Colonic mucosa (tissue), 4 donors: Measurements from ENCODE around the gene METTL6. TPM values are rescaled to one million over a fixed set of nuclear protein-coding genes. Genes with fewer than 3 reads are reported as not detected.

Source experiments
- DNase-seq: peaks from one replicate; pipeline ENCODE4 v3.0.0-alpha.2; 2020
- H3K27ac ChIP-seq: fragments of 200-600 bp; one replicate; pipeline ENCODE4 v1.8.0; 2021
- H3K27me3 ChIP-seq: fragments of 200-600 bp; one replicate; pipeline ENCODE4 v1.8.0; 2021
- H3K36me3 ChIP-seq: fragments of 200-600 bp; one replicate; pipeline ENCODE4 v1.8.0; 2021
- H3K4me1 ChIP-seq: fragments of 200-600 bp; one replicate; pipeline ENCODE4 v1.8.0; 2021; ENCODE audit warnings: mild to moderate bottlenecking
- H3K4me3 ChIP-seq: fragments of 200-600 bp; one replicate; pipeline ENCODE4 v1.8.0; 2021
- H3K9ac ChIP-seq, 2 donors: one replicate each; pipeline ENCODE4 v1.7.0; 2013; ENCODE audit warnings: control low read depth in 2 of 2, low read depth in 2 of 2, low read length in 2 of 2
- H3K9me3 ChIP-seq: fragments of 200-600 bp; one replicate; pipeline ENCODE4 v1.8.0; 2021
- intact Hi-C: fragments of 100-400 bp; cut with DNase I; formaldehyde crosslinking; loops from one replicate; pipeline ENCODE4 v1.14.1; 2022
- total RNA-seq, 2 donors: library from RNA; stranded (reverse); fragmentation: NEBNext Ultra II Directional in 1 of 2; extraction: Animal tissue kit (Norgen Biotek cat#: 25700) in 1 of 2; gene quantifications; one replicate each; pipeline ENCODE4 v1.2.1, GENCODE V29; 2021
- TF ChIP-seq, protein P1 (sequence below): fragments of 200-600 bp; IDR thresholded peaks from one replicate; pipeline ENCODE4 v1.8.0; 2022; ENCODE audit warnings: antibody characterized with exemption, mild to moderate bottlenecking
- donor health status: healthy.
- donor health status: DM: no; HTN: no; CAD: no.
- donor health status: DM: no; HTN: no; CAD: no.

METTL6 gene
- total RNA-seq, 2 donors from 2014 or later: 8.8 to 11.4 TPM

DNA sequence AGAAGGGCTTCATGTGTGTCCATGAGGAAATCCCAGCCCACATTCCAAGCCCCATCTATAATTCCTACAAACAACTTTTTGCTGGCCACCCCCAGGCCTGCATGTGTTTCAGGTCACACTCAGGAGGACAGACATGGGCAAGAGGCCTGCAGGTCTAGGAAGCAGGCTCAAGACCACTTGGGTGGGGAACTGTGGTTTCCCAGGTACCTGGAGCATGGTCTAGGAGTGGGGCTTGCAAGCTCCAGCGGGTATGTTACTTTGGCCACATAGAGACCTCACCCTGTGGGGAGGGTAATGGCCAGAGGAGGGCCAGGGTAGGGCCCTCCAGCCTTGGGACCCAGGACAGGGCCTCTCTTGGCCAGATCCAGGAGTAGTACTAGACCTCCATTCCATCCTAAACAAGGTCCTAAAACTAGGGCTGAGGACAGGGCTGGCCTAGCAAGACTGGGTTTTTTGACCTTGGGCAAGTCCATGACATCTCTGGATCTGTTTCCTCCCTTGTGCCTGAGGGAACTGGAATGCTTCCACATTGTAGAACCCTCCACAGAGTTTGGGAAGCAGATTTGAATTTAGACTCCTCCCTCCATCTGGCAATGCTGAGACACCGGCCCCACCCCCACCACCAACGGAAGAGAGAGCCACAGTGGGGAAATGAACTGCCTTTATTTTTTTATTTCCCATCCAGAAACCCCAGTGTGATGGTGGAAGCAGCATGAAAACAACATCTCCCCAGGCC, 22.3 kb upstream of the METTL6 start:
- intact Hi-C loops: no loop called here
- TF ChIP-seq, protein P1, sequence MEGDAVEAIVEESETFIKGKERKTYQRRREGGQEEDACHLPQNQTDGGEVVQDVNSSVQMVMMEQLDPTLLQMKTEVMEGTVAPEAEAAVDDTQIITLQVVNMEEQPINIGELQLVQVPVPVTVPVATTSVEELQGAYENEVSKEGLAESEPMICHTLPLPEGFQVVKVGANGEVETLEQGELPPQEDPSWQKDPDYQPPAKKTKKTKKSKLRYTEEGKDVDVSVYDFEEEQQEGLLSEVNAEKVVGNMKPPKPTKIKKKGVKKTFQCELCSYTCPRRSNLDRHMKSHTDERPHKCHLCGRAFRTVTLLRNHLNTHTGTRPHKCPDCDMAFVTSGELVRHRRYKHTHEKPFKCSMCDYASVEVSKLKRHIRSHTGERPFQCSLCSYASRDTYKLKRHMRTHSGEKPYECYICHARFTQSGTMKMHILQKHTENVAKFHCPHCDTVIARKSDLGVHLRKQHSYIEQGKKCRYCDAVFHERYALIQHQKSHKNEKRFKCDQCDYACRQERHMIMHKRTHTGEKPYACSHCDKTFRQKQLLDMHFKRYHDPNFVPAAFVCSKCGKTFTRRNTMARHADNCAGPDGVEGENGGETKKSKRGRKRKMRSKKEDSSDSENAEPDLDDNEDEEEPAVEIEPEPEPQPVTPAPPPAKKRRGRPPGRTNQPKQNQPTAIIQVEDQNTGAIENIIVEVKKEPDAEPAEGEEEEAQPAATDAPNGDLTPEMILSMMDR: no peak

DNA sequence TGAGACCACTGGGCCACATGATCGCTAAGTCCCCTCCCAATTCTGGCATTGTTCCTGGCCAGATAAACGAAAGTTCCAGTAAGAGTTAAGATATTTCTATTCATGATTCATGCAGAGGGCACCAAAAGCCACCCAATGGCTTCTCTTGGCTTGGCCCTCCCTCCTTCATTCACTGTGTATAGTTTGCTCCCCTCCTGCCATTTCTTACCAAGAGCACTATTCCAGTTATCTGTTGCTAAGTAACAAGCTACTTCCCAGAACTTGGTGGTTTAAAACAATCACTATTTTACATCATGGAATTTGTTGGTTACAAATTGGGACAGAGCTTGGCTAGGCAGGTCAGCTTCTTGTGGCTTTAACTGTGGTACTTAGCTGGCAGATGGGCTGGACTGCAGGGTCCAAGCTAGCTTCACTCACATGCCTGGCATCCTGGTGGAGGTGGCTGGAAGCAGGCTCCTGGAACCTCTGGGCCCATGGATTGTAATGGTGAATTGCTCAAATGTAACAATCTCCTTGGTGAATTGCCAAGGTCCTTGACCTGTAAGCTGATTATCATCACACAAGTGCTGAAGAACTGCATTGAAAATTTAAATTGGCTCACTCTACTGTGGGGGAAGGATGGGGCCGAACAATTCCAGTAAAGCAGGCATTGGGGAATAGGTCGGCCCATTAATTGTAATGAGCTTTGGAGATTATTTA, 16.6 kb upstream of the METTL6 start:
- intact Hi-C loops: no loop called here
- no peak overlapping the region for H3K27ac ChIP-seq
- H3K4me3 ChIP-seq: no peak overlapping the region
- TF ChIP-seq, protein P1: no peak
- no peaks in the 10 kb centered on the region for H3K27me3 ChIP-seq
- peaks cover 9% of the 10 kb centered on the region for H3K36me3 ChIP-seq
- no peak overlapping the region for H3K9ac ChIP-seq
- H3K9me3 ChIP-seq: no peaks in the 10 kb centered on the region
- no peaks in the 10 kb centered on the region for H3K4me1 ChIP-seq
- DNase-seq: no peak

More for the DNA sequence above, 22.3 kb upstream of the METTL6 start:
- no peak overlapping the region for H3K4me3 ChIP-seq
- H3K27me3 ChIP-seq: no peaks in the 10 kb centered on the region
- H3K9ac ChIP-seq: no peak overlapping the region
- DNase-seq: no peak
- H3K9me3 ChIP-seq: no peaks in the 10 kb centered on the region
- H3K4me1 ChIP-seq: no peaks in the 10 kb centered on the region
- no peak overlapping the region for H3K27ac ChIP-seq
- no peaks in the 10 kb centered on the region for H3K36me3 ChIP-seq

DNA sequence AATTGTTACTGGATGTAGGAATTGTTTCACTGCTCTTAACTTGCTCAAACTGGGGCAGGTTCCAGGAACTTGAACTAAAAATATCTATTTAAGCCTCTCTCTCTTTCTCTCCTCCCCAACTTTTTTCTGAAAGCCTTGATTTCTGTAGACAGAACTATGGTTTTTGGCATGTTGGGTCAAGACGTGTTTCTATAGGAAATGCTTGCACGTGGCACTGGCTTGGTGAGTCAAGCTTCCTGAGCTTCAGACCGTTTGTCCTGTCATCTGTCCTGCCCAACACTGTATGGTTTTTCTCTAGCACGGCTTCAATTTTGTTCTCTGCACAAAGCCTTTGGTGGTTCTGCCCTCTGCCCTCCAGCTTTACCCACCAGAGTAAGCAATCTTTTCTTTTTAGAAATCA, 13.5 kb upstream of the METTL6 start:
- Histone ChIP-seq H3K9me3 (no peaks in the 10 kb centered on the region), H3K36me3 (peaks cover 12% of the 10 kb centered on the region), H3K27me3 (no peaks in the 10 kb centered on the region), H3K9ac (no peak overlapping the region), H3K4me3 (no peak overlapping the region), H3K4me1 (no peaks in the 10 kb centered on the region), H3K27ac (no peak overlapping the region)
- no peak for DNase-seq
- intact Hi-C loops: no loop called here
- TF ChIP-seq, protein P1: no peak

DNA sequence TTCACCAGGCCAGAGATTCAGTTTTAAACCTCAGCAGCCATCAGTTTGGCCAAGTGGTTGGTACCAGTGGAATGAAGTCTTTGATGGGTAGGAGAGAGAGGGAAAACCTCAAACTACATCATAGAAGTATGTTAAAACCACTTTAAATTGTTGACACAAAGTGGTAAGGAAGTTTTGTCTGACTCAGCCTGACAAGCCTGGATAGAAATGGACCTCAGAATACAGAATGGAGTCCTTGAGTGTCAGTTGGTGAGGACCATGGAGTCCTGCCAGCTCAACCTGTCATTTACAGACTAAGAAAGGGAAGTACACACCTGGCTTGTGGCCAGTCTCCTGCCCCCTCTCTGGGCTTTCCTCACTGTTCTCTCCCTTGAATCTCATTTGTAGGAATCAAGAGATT, 12.1 kb upstream of the METTL6 start:
- H3K27me3 ChIP-seq: no peaks in the 10 kb centered on the region
- H3K27ac ChIP-seq: no peak overlapping the region
- TF ChIP-seq, protein P1: no peak
- no peak for DNase-seq
- no peak overlapping the region for H3K9ac ChIP-seq
- peaks cover 22% of the 10 kb centered on the region for H3K36me3 ChIP-seq
- no peaks in the 10 kb centered on the region for H3K4me1 ChIP-seq
- intact Hi-C loops: loop anchor here (10.0 kb wide), 1 partner anchor 115 kb away; no protein-coding TSS in a partner anchor
- no peak overlapping the region for H3K4me3 ChIP-seq
- H3K9me3 ChIP-seq: no peaks in the 10 kb centered on the region

DNA sequence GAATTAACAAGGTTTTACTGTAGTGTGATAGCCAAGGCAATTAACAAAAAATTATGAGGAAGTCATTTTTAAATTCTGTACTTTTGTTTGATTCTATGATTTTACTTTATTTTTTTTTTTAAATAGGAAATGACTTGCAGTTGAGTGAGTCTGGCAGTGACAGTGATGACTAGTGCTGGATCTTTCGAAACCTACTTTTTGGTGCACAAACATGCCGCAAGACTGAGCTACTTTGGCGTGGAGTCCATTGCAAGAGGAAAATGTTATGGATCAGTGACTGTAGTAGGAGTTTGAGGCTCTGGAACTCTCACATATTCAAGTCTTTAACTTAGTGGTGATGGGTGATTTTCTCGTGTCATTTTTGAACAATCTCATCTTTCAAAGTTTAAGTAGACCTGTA, 11.6 kb upstream of the METTL6 start:
- H3K4me1 ChIP-seq: no peaks in the 10 kb centered on the region
- H3K27ac ChIP-seq: no peak overlapping the region
- no peak overlapping the region for H3K9ac ChIP-seq
- H3K27me3 ChIP-seq: no peaks in the 10 kb centered on the region
- intact Hi-C loops: loop anchor here (10.0 kb wide), 1 partner anchor 116 kb away; no protein-coding TSS in a partner anchor
- no peak for DNase-seq
- peaks cover 22% of the 10 kb centered on the region for H3K36me3 ChIP-seq
- H3K4me3 ChIP-seq: no peak overlapping the region
- TF ChIP-seq, protein P1: no peak
- H3K9me3 ChIP-seq: no peaks in the 10 kb centered on the region
